Activated CD8-positive, alpha-beta memory T cell treated with anti-CD3 and anti-CD28 coated beads for 4 hours (primary cell): ENCODE measurements around the gene ZRANB2.

Source experiments
- DNase-seq, 2 donors: peaks; one replicate each; pipeline ENCODE4 v3.0.0-alpha.2; 2020; ENCODE audit warnings: low read depth in 2 of 2

Gene ZRANB2, protein sequence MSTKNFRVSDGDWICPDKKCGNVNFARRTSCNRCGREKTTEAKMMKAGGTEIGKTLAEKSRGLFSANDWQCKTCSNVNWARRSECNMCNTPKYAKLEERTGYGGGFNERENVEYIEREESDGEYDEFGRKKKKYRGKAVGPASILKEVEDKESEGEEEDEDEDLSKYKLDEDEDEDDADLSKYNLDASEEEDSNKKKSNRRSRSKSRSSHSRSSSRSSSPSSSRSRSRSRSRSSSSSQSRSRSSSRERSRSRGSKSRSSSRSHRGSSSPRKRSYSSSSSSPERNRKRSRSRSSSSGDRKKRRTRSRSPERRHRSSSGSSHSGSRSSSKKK

DNA sequence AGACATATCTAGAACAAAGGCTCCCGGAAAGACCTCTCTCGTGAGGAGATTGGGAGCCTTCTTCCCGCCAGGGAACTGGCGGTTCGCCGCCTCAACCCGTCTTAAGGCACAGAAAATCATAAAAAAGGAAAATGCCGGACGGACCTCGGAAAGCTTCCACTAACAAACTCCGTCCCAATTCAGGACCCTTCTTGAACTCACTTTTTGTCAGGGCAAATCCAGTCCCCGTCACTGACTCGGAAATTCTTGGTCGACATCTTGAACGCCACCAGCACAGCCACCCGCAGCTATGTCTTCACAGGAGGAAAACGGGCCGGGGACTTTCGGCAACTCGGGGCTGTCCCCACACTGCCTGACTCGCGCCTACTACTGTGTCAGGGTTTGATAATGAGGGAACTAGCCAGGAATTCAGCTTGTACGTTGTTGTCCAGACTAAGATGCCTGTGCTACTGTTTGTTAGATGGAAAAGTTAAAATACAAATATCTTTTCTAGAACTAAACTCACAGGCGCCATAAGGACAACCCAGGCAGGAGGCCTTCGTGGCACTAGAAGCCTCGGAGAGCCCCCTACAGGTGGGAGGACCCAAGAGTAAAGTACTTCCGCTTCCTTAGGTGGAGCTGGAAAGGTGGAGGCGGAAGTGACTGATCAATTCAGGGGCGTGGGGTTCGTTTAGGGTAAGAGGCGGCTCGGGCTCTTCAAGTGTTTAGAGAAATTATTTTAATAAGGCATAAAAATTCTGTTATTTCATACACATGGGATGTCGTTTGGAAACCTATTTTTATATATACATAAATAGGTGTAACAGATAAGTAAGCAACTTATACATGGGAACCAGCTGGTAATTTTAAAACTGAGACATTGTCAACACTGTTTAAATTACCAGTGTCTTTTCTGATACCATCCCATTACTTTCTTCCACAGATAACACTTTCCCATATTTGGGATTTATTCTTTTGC, at the start of gene ZRANB2:
Gene ZRANB2, minus strand, starts transcription at position 297 of the 958 bp plus-strand sequence. Its CDS starts 40 bp downstream, at position 257.
- DNase-seq = peak; percentile 75 to 85

- no peak for DNase-seq
Observed at GRCh38 chr1:71128060-71128459, 47.2 kb upstream of the ZRANB2 start.

- no peak for DNase-seq
Observed at GRCh38 chr1:71118086-71118485, 37.3 kb upstream of the ZRANB2 start.

DNA sequence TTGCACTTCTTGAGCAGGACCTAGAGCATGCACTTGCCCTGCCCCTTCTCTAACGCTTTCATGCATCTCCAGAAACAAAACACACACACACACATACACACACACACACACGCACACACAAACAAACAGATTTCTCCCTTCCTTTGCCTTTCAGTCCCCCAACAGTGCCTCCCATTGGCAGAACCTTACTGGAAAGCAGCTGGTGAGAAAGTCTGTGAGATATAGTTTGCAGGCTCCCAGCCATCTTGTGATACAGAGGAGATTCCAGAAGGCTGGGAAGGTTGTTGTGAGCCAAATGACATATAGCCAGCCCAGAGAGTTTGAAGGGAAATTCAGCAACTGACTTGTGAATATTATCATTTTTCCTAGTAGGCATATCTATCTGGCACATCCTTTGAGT, 35.9 kb upstream of the ZRANB2 start:
- no peak for DNase-seq

GRCh38 chr1:71106658-71107322, 26.0 kb upstream of the ZRANB2 start:
- DNase-seq = no peak

- DNase-seq = no peak
Observed at GRCh38 chr1:71104417-71104816, 23.6 kb upstream of the ZRANB2 start.

DNA sequence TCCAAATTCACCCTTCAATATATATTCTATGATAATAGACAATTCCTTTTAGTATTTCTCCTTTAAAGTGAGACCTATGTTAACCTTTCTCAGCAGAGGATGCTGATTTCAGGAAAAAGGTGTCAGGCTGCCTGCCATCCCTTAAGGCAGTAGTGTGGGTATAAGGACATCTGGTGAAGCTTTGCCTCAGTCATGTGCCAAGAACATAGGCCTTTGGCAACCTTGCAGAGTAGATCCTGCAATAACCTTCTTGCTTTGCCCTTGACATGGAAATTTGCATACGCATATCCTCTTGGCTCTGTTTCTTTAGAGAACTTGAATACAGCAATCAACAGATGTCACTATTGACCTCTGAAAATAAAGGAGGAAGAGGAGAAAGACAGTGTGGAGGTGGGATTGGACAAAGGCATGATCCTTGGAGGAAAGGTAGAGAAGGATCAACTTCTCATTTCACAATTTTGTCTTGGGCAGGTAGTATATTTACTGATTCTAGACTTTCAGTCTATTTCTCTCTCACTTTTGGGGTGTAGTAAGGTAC, 21.1 kb upstream of the ZRANB2 start:
- DNase-seq = no peak

DNA sequence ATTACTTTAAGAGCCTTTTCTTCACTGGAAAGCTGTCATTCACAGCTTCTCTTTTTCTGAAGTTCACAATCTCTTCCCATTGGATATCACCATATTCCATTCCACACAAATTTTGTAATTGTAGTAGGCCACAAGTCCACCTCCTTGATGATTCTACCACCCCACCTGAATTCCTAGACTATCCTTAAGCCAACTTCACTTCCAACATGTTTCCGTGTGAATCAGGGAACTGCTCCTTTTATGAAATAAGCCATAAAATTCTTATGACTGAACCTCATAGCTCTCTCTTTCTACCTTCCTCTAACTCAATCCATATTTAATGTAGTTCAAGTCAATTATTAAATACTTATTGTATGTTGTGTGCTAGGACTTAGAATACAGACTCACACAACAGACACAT, 16.6 kb upstream of the ZRANB2 start:
- no peak for DNase-seq

- DNase-seq = no peak
Observed at GRCh38 chr1:71094913-71095312, 14.1 kb upstream of the ZRANB2 start.

DNA sequence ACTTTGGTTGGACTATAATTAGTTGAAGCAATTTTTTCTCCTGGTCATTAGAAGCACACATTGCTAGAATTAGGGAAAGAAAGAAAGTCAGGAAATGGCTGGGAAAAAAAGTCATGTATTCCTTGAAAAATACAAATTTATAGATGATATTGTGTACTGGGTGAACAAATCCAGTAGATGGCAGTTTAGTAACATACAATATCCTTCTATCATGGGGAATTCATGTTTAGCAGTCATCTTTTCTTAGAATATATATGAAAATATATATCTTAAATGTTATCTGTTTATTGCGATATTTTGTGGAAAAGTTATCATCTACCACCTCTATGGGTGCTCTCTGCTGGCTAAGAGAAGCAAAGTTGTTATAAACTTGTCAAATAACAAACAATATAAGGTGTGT, 13.1 kb upstream of the ZRANB2 start:
- no peak for DNase-seq

DNA sequence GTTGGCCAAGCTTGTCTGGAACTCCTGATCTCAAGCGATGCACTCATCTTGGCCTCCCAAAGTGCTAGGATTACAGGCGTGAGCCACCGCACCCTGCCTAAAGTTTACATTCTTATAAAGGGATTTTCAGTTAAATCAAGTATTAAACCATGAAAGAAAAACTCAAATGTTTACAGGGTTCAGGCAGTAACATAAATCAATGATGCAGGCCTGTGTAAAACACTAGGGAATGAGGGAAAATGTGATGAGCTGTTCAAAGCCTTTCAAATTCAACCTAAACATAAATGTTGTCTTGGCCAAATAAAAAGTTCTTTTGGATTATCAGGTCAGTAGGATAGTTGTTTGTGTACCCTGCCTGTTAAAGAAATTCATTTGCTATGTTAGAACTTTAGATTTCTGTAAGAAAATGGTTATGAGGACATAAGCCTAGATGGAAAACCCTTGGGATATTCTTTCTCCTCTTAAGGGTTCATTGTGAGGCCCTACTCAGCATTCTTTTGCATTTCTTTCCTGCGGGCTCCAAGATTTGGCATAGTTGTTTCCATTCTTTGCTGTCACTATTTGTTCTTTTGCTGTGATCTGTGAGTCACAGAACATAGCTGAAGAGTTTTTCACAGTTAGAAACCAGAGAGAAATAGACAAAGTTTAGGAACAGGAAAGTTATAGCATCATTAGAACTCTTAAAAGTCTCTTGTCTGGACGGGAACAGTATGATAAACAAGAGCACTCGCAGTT, 8.9 kb upstream of the ZRANB2 start:
- DNase-seq = no peak

DNA sequence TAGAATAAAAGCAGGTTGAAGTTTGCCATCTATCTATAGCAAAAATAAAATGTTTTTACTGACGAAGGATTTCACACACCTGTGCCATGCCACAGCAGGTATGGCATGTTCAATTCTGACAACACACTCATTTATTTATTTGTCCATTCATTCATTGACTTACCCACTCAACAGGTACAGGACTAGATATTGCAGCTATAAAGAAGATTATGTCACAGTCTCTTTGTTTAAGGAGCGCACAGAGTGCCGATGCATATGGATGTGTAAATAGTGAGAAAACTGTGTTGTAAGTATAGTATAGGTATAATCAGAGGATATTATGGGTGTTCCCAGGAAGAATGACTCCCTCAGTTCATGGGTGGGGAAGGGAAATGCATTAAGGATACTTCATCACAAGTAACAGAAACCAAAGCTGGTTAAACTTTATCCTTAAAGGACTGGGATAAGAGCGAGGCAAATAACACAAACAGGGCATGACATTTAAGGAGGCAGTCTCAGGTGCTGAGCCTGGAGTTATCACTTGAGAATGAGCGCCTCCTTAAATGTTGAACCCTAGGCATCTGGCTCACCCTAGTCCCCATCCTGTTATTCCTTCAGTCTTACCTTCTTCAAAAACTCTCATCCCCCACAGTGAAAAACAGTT, 7.9 kb upstream of the ZRANB2 start:
- DNase-seq = no peak

DNA sequence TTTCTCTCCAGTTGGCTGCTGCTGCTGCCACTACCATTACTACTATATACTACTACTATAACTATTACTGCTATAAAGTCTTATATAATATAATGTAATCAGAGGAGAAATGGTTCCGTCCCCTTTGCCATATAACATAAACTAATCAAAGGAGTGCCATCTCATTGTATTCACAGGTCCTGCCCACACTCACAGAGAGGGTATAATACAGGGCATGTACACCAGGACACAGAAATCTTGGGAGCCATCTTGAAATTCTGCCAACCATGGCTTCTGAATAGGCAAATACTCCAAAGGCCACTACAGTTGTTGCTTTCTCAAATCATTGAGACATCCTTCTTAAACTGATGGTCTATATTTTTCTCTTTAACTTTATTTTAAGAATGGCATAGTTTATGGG, 6.9 kb upstream of the ZRANB2 start:
- no peak for DNase-seq

- DNase-seq = no peak
Observed at GRCh38 chr1:71087060-71087459, 6.2 kb upstream of the ZRANB2 start.

DNA sequence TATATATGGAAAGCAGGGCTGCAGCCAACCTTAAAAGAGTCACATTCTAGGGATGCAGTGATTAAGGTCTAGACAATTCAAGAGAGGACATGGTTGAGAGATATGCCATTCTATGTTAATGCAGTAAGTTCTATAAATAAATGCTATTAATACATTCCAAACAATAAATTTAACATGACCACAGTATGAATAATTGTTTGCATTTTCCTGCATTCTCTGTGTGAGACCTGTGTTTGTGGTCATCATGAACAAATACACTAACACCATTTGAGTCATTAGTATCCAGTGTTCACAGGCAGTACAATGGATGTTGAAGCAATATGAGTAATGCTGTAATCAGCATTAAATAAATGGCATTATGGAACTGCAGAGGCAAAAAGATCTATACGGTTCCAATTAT, 5.5 kb upstream of the ZRANB2 start:
- DNase-seq = no peak

- DNase-seq = no peak
Observed at GRCh38 chr1:71083271-71083670, 2.4 kb upstream of the ZRANB2 start.

GRCh38 chr1:71081697-71082080, 854 bp upstream of the ZRANB2 start:
- no peak for DNase-seq

DNA sequence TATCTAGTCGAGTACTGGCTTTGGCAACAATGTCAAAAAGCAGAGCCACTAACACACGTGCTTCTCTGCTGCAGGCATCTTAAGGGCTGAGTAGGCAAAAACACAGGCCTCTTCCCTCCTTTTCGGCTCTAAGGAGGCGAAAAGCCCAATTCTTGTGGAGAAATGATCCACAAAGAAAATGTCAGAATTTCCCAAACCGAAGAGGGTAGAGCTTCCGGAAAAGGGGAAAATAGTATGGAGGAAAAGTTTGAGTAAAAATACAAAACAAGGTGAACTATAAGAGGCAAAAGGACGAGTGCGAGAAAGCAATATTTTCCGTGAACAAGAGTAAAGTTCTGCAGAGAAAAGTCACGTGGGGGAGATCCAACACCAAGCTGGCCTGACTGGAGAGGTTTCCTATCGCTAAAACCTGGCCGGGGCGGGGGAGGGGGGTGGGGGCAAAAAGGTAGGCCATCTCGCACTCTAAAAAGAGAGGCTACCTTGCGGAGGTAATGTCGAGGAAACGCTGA, 551 bp downstream of the ZRANB2 start:
- no peak for DNase-seq

DNA sequence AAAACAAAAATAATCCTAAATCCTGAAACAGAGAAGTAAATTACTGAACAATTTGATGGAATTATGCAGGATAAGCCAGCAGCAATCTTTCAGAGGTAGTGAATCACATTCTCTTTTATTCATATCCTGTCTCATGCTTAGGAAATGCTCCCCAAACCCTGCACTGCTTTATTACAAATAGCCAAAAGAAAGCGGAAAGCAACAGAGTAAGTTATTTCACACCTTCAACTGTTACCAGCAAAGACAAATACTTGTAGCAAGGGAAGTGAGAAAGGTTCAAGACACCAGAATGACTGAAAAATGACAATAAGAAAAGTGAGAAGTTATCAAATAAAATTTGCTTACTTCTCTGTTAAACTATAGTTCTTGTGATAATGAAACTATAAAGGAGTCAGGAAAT, 6.2 kb downstream of the ZRANB2 start:
- DNase-seq = no peak

DNA sequence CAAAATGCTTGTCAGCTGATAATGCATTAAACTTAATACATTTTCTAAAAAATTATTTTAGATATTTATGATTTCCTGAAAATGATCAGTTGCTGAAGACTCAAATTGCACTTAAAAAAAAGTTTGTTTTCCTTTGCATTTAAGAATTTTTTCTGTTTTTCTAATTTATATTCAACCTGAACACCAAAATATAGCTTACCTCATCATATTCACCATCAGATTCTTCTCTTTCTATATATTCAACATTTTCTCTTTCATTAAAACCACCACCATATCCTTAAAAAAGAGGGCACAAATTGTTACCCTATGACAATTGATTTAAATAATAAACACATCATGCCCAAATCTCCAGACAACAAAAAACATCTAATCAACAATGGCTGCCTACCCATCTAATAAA, 8.6 kb downstream of the ZRANB2 start:
- no peak for DNase-seq

DNA sequence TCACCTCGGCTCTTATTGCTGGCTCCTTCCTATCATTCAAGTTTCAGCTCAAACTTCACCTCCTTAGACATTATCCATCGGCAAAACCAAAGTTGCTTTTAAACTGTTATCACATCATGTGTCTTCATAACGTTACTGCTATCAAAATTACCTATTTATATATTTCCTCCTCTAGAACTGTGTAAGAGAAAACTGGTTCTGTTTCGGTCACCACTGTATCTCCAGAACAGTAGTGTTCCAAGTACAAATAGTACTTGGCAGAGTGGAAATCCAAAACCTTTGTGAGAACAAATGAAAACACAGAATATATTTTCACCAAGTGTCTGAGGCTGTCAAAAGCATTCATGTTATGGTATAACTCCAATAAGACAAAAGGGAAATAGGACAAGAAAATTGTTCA, 9.1 kb downstream of the ZRANB2 start:
- DNase-seq = no peak
